DOHH2 (cell line): ENCODE measurements around the gene FBXO36.

Source experiments
- CTCF ChIP-seq: fragments of 200-600 bp; sonication (generic); IDR thresholded peaks from one replicate; pipeline ENCODE4 v1.5.1; 2014; ENCODE audit warnings: antibody characterized with exemption, mild to moderate bottlenecking, low read depth, low read length; ENCODE audit not compliant: poor library complexity, severe bottlenecking
- EZH2phosphoT487 ChIP-seq: fragments of 200-600 bp; sonication (generic); IDR thresholded peaks from 2 replicates; pipeline ENCODE4 v1.6.1; 2017; ENCODE audit warnings: borderline replicate concordance, mild to moderate bottlenecking, antibody characterized with exemption, low read length, moderate library complexity, mixed read lengths

GRCh38 chr2:229980431-229981184 lies 58.3 kb downstream of the FBXO36 start:
- TF ChIP-seq CTCF, result no peak
- TF ChIP-seq EZH2phosphoT487, result no peak
